Left lung (tissue), 10 donors: ENCODE measurements around the gene HTRA1. TPM values are rescaled to one million over a fixed set of nuclear protein-coding genes. Genes with fewer than 3 reads are reported as not detected.

ENCODE experiments used
- ATAC-seq: fragments of 200-7000 bp; cut with Tn5 transposase; one replicate; pipeline ENCODE4 v1.9.1; 2020; ENCODE audit warnings: moderate library complexity
- DNase-seq, 4 donors: peaks; one replicate each; pipeline ENCODE4 v3.0.0-alpha.2; 2013 to 2020
- H3K27ac ChIP-seq, 2 donors: fragments of 200-600 bp; sonication (generic) in 1 of 2; one replicate each; pipeline versions ENCODE4 v1.5.0 to v1.8.0; 2020 to 2021
- H3K27me3 ChIP-seq, 2 donors: fragments of 200-600 bp; sonication (generic) in 1 of 2; one replicate each; pipeline versions ENCODE4 v1.5.0 to v1.8.0; 2020 to 2021
- H3K36me3 ChIP-seq, 2 donors: fragments of 200-600 bp; sonication (generic) in 1 of 2; one replicate each; pipeline versions ENCODE4 v1.5.0 to v1.8.0; 2020 to 2021
- H3K4me1 ChIP-seq, 2 donors: fragments of 200-600 bp; one replicate each; pipeline ENCODE4 v1.8.0; 2021
- H3K4me3 ChIP-seq, 2 donors: fragments of 200-600 bp; sonication (generic) in 1 of 2; one replicate each; pipeline versions ENCODE4 v1.5.0 to v1.8.0; 2020 to 2021; ENCODE audit warnings: mild to moderate bottlenecking in 1 of 2
- H3K9me3 ChIP-seq, 2 donors: fragments of 200-600 bp; sonication (generic) in 1 of 2; one replicate each; pipeline versions ENCODE4 v1.5.0 to v1.8.0; 2020 to 2021
- intact Hi-C, 2 donors: fragments of 100-400 bp; cut with DNase I; formaldehyde crosslinking; loops; one replicate each; pipeline versions ENCODE4 v1.11.2 to v1.14.2; 2022
- polyA plus RNA-seq, 6 donors: library from polyadenylated mRNA; unstranded; fragments of 120-200 nt; gene quantifications; one replicate each; pipeline ENCODE4 v1.2.1, GENCODE V29; 2013; ENCODE audit not compliant: insufficient read length in 6 of 6
- total RNA-seq, 2 donors: library from RNA; stranded (reverse); fragmentation: NEBNext Ultra II Directional; extraction: Animal tissue kit (Norgen Biotek cat#: 25700); gene quantifications; one replicate each; pipeline ENCODE4 v1.2.1, GENCODE V29; 2021
- TF ChIP-seq, protein P1 (sequence below), 2 donors: fragments of 200-600 bp; sonication (generic) in 1 of 2; IDR thresholded peaks; one replicate each; pipeline versions ENCODE4 v1.5.0 to v1.8.0; 2021; ENCODE audit warnings: antibody characterized with exemption in 2 of 2
- donor health status: DM: no; HTN: yes; CAD: no.
- donor health status: DM: no; HTN: no; CAD: no.

HTRA1 gene
- total and polyA plus RNA-seq, 8 donors, result 51.3 to 124 (median 73.0) TPM

DNA sequence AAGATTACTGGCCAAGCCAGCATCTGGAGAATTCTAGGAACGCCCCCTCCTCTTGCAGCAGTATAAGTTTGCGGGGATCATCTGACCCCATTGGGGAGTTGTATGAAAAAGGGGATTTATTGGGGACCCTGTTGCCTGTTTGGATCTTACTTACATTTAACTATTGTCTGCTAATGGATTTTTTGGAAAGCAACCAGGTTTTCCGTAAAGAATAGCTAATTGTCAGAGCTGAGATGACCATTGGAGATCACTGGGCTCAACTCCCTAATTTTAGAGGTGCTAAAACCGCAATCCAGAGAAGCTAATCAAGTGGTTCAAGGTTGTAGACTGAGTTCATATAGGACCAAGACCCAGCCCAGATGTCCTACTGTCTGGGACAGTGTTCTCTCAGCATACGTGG, 38.8 kb downstream of the HTRA1 start:
- no peak overlapping the region for H3K4me3 ChIP-seq
- TF ChIP-seq, protein P1, sequence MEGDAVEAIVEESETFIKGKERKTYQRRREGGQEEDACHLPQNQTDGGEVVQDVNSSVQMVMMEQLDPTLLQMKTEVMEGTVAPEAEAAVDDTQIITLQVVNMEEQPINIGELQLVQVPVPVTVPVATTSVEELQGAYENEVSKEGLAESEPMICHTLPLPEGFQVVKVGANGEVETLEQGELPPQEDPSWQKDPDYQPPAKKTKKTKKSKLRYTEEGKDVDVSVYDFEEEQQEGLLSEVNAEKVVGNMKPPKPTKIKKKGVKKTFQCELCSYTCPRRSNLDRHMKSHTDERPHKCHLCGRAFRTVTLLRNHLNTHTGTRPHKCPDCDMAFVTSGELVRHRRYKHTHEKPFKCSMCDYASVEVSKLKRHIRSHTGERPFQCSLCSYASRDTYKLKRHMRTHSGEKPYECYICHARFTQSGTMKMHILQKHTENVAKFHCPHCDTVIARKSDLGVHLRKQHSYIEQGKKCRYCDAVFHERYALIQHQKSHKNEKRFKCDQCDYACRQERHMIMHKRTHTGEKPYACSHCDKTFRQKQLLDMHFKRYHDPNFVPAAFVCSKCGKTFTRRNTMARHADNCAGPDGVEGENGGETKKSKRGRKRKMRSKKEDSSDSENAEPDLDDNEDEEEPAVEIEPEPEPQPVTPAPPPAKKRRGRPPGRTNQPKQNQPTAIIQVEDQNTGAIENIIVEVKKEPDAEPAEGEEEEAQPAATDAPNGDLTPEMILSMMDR (IDR thresholded peaks at IDR 0.05), result no peak
- no peaks in the 10 kb centered on the region for H3K9me3 ChIP-seq
- ATAC-seq, result no peak
- no peaks in the 10 kb centered on the region for H3K27me3 ChIP-seq
- no peaks in the 10 kb centered on the region for H3K36me3 ChIP-seq
- no peak overlapping the region for H3K27ac ChIP-seq
- DNase-seq, result no peak
- intact Hi-C loops, result no loop called here
- H3K4me1 ChIP-seq, result peaks cover 11 to 15% of the 10 kb centered on the region in 2 donors

DNA sequence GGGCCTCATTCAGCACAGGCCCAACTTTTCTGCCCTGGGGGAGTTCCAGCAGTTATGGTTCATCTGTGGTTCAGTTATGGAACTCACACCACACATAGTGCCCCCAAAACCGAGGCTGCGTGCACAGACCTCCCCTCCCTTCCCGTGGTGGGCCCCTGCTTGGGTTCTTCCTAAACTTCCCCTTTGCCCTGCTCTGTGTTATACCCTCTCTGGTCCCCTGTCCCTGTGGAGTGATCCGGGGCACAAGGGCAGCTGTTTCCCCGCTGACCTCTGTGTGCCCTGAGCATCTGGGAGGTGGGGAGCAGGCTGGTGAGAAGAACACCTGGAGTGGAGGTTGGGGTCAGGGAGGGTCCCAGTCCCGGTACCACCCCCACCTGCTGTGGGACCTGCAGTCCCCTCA, 39.4 kb downstream of the HTRA1 start:
- DNase-seq (peak in 1 of 4 donors; percentile 26), ATAC-seq (no peak)
- TF ChIP-seq, protein P1 (IDR thresholded peaks at IDR 0.05), result no peak
- no peak overlapping the region for H3K27ac ChIP-seq
- intact Hi-C loops, result no loop called here
- no peaks in the 10 kb centered on the region for H3K27me3 ChIP-seq
- H3K4me3 ChIP-seq, result no peak overlapping the region
- peaks cover 5 to 10% of the 10 kb centered on the region in 2 donors for H3K4me1 ChIP-seq
- no peaks in the 10 kb centered on the region for H3K36me3 ChIP-seq
- no peaks in the 10 kb centered on the region for H3K9me3 ChIP-seq

DNA sequence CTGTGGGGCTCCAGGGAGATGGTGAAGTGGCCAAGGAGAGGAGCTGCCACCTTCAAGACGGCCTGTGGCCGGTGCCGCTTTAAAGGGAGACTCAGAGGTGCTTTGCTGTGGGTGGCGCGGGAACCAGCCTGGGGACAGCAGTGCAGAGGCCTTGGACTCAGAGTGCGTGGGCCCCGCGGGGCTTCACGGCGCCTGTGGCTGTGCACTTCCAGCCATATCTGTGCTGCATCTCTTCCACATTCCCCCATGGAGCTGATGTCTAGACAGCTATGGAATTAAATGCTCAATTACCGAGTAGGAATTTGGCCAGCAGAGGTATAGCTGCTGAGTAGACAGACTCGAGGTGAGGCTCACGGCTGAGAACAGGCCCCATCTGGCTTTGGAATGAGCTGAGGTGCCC, 41.7 kb downstream of the HTRA1 start:
- intact Hi-C loops, result no loop called here
- H3K27ac ChIP-seq, result no peak overlapping the region
- DNase-seq (peak in 1 of 4 donors; percentile 56), ATAC-seq (no peak)
- no peaks in the 10 kb centered on the region for H3K27me3 ChIP-seq
- no peak overlapping the region for H3K4me3 ChIP-seq
- peaks cover 0 to 3% of the 10 kb centered on the region in 2 donors for H3K4me1 ChIP-seq
- H3K9me3 ChIP-seq, result no peaks in the 10 kb centered on the region
- TF ChIP-seq, protein P1 (IDR thresholded peaks at IDR 0.05), result no peak
- peaks cover 0 to 1% of the 10 kb centered on the region in 2 donors for H3K36me3 ChIP-seq

DNA sequence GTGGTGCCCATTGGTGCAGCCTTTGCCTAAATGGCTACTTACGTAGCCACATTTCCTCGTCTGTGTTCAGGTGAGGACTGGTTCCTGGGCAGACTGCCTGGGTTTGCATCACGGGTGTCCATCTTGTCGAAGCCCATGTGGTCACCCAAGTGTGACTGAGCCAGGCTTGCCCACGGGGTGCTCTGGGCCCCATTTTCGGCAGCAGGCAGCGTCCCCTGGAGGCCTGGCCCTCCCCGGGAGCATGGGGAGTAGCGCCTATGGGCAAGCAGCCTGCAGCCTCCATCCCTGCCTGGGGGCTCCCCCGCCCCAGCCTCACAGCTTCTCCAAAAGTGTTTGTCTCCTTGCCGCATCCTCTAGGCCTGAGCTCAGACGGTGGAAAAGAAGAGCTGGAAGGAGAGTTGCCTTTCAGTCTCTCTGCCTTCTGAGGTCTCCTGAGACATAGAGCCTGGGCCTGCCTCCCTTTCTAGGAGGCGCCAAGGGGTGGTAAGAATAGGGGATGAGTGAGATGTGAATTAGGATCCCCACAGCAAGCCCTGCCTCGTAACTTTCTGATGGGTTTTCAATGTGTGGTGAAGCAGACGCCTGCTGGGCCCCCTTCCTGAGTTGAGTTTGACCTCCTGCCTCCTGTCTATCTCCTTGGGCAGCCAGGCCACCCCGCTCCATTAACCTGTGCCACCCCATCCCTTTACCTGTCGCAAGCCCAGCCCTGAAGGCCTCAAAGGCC, 42.7 kb downstream of the HTRA1 start:
- Histone ChIP-seq H3K4me1 (peaks cover 0 to 3% of the 10 kb centered on the region in 2 donors), H3K27ac (no peak overlapping the region), H3K36me3 (peaks cover 0 to 9% of the 10 kb centered on the region in 2 donors), H3K4me3 (no peak overlapping the region), H3K9me3 (no peaks in the 10 kb centered on the region), H3K27me3 (no peaks in the 10 kb centered on the region)
- ATAC-seq (no peak), DNase-seq (peak in 1 of 4 donors; percentile 76)
- intact Hi-C loops, result no loop called here
- TF ChIP-seq, protein P1 (IDR thresholded peaks at IDR 0.05), result no peak

DNA sequence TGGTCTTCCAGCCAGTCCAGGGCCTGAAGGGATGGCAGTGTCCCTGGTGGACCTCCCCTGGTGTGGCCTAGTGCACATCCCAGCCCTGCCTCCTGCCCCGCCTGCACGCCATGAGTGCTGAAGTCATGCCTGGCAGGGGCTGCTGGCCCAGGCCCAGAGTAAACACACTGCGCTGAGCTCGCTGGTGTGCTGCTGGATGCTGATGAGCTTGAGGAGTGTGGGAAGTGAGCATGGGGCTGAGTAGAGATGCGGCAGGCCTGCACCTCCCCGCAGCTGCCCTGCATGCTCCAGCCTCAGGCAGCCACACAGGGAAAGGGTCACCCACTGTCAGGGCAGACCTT, 43.2 kb downstream of the HTRA1 start:
- peak; percentile 63 to 89 (median 86) for DNase-seq
- H3K36me3 ChIP-seq, result peaks cover 0 to 9% of the 10 kb centered on the region in 2 donors
- no peak overlapping the region for H3K4me3 ChIP-seq
- no peaks in the 10 kb centered on the region for H3K9me3 ChIP-seq
- ATAC-seq, result peak; percentile 97
- H3K27me3 ChIP-seq, result no peaks in the 10 kb centered on the region
- intact Hi-C loops, result no loop called here
- TF ChIP-seq, protein P1 (IDR thresholded peaks at IDR 0.05), result no peak
- H3K27ac ChIP-seq, result no peak overlapping the region
- H3K4me1 ChIP-seq, result peaks cover 0 to 3% of the 10 kb centered on the region in 2 donors
